ENCODE measurements around the gene C6orf141. TPM values are rescaled to one million over a fixed set of nuclear protein-coding genes. Genes with fewer than 3 reads are reported as not detected.

The C6orf141 gene
- total and polyA plus RNA-seq, 4 donors = 1.6 to 9.6 TPM; not detected in 2

DNA sequence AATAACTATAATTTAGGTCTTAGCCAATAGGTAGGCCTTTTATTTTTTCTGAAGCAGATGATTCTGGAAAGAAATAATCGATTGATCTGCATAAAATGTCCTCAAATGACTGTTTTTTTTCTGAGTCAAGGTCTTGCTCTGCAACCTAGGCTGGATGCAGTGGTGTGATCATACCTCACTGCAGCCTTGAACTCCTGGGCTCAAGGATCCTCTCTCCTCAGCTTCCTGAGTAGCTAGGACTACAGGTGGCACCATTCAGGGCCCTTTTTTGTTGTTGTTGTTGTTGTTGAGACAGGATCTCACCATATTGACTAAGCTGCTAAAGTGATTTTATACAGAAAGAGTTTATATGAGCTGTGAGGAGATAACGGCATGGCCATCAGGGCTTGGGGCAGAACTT lies 32.5 kb upstream of the C6orf141 start:
- H3K27ac ChIP-seq (ENCODE audit: low read depth in 1 of 2, low read length in 2 of 2) = no peak overlapping the region
- no peaks in the 10 kb centered on the region for H3K4me1 ChIP-seq (ENCODE audit: control insufficient read depth in 1 of 2, insufficient read depth in 2 of 2, low read length in 2 of 2)
- no peaks in the 10 kb centered on the region for H3K27me3 ChIP-seq (ENCODE audit: control insufficient read depth in 1 of 2, insufficient read depth in 2 of 2, low read length in 1 of 2)
- no peak for DNase-seq
- H3K9me3 ChIP-seq (ENCODE audit: control insufficient read depth, low read length) = no peaks in the 10 kb centered on the region
- intact Hi-C loops (cut with DNase I) = no loop called here
- no peak overlapping the region for H3K4me3 ChIP-seq (ENCODE audit: low read length in 2 of 2)
- no peaks in the 10 kb centered on the region for H3K36me3 ChIP-seq (ENCODE audit: control insufficient read depth in 1 of 2, insufficient read depth in 2 of 2, low read length in 1 of 2)
- ATAC-seq (ENCODE audit: low FRiP score) = no peak
- WGBS, 2 donors = 86 to 93% methylated on average over 2 of the region's 2 CpGs

DNA sequence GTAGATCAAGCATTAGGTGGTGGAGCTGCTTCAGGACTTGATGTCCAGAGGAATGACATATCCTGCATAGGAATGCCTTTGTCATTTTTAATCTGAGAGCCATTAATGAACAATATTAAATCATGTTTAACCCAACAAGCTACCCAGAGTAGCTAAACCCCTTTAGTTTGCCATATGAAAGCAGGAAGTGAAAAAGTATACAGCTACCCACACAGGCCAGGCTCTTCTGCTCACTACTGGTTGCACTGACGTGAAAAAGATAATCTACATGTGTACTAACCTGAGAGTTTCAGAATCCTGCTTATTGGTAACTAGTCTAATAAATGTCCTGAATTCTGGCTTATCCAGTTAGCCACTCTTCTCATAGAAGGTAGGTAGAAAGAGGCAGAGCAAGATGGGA lies 30.8 kb upstream of the C6orf141 start:
- no peak overlapping the region for H3K27ac ChIP-seq (ENCODE audit: low read depth in 1 of 2, low read length in 2 of 2)
- no peak overlapping the region for H3K4me3 ChIP-seq (ENCODE audit: low read length in 2 of 2)
- DNase-seq (no peak), ATAC-seq (ENCODE audit: low FRiP score) (no peak)
- H3K9me3 ChIP-seq (ENCODE audit: control insufficient read depth, low read length) = no peaks in the 10 kb centered on the region
- intact Hi-C loops (cut with DNase I) = loop anchor here in 1 of 2 donors (5.0 kb wide), 1 partner anchor 88 kb away; no protein-coding TSS in a partner anchor
- H3K4me1 ChIP-seq (ENCODE audit: control insufficient read depth in 1 of 2, insufficient read depth in 2 of 2, low read length in 2 of 2) = no peaks in the 10 kb centered on the region
- WGBS, 2 donors = 76 to 83% methylated on average over 1 of the region's 1 CpG
- no peaks in the 10 kb centered on the region for H3K36me3 ChIP-seq (ENCODE audit: control insufficient read depth in 1 of 2, insufficient read depth in 2 of 2, low read length in 1 of 2)
- no peaks in the 10 kb centered on the region for H3K27me3 ChIP-seq (ENCODE audit: control insufficient read depth in 1 of 2, insufficient read depth in 2 of 2, low read length in 1 of 2)

DNA sequence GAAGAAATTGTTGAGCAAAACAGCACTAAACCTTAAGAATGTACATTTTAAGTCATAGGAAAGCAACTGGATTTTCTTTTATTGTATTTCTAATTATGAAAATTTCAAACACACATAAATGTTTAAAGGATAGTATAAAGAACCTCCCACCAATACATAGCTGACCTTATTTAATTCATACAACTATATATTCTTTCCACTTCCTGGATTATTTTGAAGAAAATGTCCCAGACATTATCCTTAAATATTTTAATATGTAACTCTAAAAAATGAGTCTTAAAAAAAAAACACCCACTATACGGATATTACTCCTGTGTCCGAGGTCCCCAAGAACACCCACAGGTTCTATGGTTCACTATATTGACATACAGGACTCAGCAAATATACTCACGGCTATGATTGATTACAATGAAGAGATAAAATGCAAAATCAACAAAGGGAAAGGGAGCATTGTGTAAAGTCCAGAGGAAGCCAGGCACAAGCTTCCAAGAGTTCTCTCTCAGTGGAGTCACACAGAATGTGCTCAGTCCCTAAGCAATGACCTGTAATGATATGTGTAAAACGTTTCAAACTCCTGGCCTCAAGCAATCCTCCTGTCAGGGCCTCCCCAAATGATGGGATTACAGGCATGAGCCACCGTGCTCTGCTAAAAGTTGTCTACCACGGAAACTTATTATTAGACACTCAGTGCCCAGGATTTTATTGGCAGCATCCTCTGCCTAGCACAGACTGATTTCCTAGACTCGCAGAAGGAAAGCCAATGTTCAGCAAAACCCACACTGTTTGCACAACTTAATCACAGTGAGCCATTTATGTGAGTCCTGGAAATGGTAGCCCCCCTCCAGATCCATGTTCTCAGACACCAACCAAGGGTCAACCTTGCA lies 27.5 kb upstream of the C6orf141 start:
- intact Hi-C loops (cut with DNase I) = loop anchor here in 1 of 2 donors (5.0 kb wide), 1 partner anchor 84 kb away; no protein-coding TSS in a partner anchor
- Histone ChIP-seq H3K36me3 (ENCODE audit: control insufficient read depth in 1 of 2, insufficient read depth in 2 of 2, low read length in 1 of 2) (no peaks in the 10 kb centered on the region), H3K4me3 (ENCODE audit: low read length in 2 of 2) (no peak overlapping the region), H3K27ac (ENCODE audit: low read depth in 1 of 2, low read length in 2 of 2) (no peak overlapping the region), H3K4me1 (ENCODE audit: control insufficient read depth in 1 of 2, insufficient read depth in 2 of 2, low read length in 2 of 2) (no peaks in the 10 kb centered on the region), H3K27me3 (ENCODE audit: control insufficient read depth in 1 of 2, insufficient read depth in 2 of 2, low read length in 1 of 2) (no peaks in the 10 kb centered on the region), H3K9me3 (ENCODE audit: control insufficient read depth, low read length) (no peaks in the 10 kb centered on the region)
- no peak for DNase-seq
- WGBS, 2 donors = 65 to 69% methylated on average over 7 of the region's 7 CpGs
- no peak for ATAC-seq (ENCODE audit: low FRiP score)

DNA sequence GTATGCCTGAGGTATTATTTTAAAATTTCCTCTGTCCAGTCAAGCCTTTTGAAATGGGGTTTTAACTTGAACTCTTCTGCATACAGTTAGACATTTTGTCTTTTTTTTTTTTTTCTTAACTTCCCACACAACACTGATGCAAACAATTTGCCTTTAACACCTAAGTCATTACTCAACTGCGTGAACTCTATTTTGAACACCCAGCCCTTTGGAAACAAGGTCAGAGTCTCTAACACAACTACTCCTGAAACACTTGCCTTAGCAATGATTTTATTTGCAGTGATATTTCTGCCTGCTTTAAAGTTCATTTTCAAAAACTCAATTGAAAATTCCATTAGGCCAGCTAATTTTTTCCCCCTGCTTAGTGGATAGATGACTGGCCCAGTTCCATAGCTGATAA lies 26.6 kb upstream of the C6orf141 start:
- 90 to 93% methylated on average over 1 of the region's 1 CpG for WGBS, 2 donors
- Histone ChIP-seq H3K4me3 (ENCODE audit: low read length in 2 of 2) (no peak overlapping the region), H3K27ac (ENCODE audit: low read depth in 1 of 2, low read length in 2 of 2) (no peak overlapping the region), H3K36me3 (ENCODE audit: control insufficient read depth in 1 of 2, insufficient read depth in 2 of 2, low read length in 1 of 2) (no peaks in the 10 kb centered on the region), H3K27me3 (ENCODE audit: control insufficient read depth in 1 of 2, insufficient read depth in 2 of 2, low read length in 1 of 2) (no peaks in the 10 kb centered on the region), H3K9me3 (ENCODE audit: control insufficient read depth, low read length) (no peaks in the 10 kb centered on the region), H3K4me1 (ENCODE audit: control insufficient read depth in 1 of 2, insufficient read depth in 2 of 2, low read length in 2 of 2) (no peaks in the 10 kb centered on the region)
- ATAC-seq (ENCODE audit: low FRiP score) (no peak), DNase-seq (no peak)
- intact Hi-C loops (cut with DNase I) = loop anchor here in 1 of 2 donors (5.0 kb wide), 1 partner anchor 83 kb away; no protein-coding TSS in a partner anchor

DNA sequence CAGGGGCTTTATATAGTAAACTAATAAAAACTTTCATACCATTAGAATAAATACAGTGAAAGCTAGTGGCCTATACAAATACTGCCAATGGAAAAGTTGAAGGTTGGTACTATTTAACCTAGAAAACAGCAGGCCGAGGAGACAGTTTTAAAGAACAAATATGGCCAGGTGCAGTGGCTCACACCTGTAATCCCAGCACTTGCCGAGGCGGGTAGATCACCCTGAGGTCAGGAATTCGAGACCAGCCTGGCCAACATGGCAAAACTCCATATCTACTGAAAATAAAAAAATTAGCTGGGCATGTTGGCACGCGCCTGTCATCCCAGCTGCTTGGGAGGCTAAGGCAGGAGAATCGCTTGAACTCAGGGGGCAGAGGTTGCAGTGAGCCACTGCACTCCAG lies 25.9 kb upstream of the C6orf141 start:
- 81 to 84% methylated on average over 7 of the region's 7 CpGs for WGBS, 2 donors
- ATAC-seq (ENCODE audit: low FRiP score) = no peak

DNA sequence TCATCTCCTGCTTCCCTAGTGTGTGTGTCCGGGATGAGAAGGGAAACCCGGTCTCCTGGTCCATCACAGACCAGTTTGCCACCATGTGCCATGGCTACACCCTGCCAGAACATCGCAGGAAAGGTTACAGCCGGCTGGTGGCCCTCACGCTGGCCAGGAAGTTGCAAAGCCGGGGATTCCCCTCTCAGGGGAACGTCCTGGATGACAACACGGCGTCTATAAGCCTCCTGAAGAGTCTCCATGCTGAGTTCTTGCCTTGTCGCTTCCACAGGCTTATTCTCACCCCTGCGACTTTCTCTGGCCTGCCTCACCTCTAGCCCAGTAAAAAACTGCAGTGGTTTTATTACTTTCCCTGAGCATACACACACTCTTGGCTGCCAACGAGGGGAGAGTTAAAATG lies 23.9 kb upstream of the C6orf141 start:
- 81 to 83% methylated on average over 12 of the region's 12 CpGs for WGBS, 2 donors
- intact Hi-C loops (cut with DNase I) = no loop called here
- no peaks in the 10 kb centered on the region for H3K9me3 ChIP-seq (ENCODE audit: control insufficient read depth, low read length)
- no peaks in the 10 kb centered on the region for H3K27me3 ChIP-seq (ENCODE audit: control insufficient read depth in 1 of 2, insufficient read depth in 2 of 2, low read length in 1 of 2)
- no peak overlapping the region for H3K4me3 ChIP-seq (ENCODE audit: low read length in 2 of 2)
- H3K4me1 ChIP-seq (ENCODE audit: control insufficient read depth in 1 of 2, insufficient read depth in 2 of 2, low read length in 2 of 2) = no peaks in the 10 kb centered on the region
- no peaks in the 10 kb centered on the region for H3K36me3 ChIP-seq (ENCODE audit: control insufficient read depth in 1 of 2, insufficient read depth in 2 of 2, low read length in 1 of 2)
- ATAC-seq (ENCODE audit: low FRiP score) (no peak), DNase-seq (no peak)
- no peak overlapping the region for H3K27ac ChIP-seq (ENCODE audit: low read depth in 1 of 2, low read length in 2 of 2)

More for the DNA sequence above, 25.9 kb upstream of the C6orf141 start:
- Histone ChIP-seq H3K4me3 (ENCODE audit: low read length in 2 of 2) (no peak overlapping the region), H3K27me3 (ENCODE audit: control insufficient read depth in 1 of 2, insufficient read depth in 2 of 2, low read length in 1 of 2) (no peaks in the 10 kb centered on the region), H3K4me1 (ENCODE audit: control insufficient read depth in 1 of 2, insufficient read depth in 2 of 2, low read length in 2 of 2) (no peaks in the 10 kb centered on the region), H3K36me3 (ENCODE audit: control insufficient read depth in 1 of 2, insufficient read depth in 2 of 2, low read length in 1 of 2) (no peaks in the 10 kb centered on the region), H3K27ac (ENCODE audit: low read depth in 1 of 2, low read length in 2 of 2) (no peak overlapping the region), H3K9me3 (ENCODE audit: control insufficient read depth, low read length) (no peaks in the 10 kb centered on the region)
- intact Hi-C loops (cut with DNase I) = loop anchor here in 1 of 2 donors (5.0 kb wide), 1 partner anchor 83 kb away; no protein-coding TSS in a partner anchor
- no peak for DNase-seq

DNA sequence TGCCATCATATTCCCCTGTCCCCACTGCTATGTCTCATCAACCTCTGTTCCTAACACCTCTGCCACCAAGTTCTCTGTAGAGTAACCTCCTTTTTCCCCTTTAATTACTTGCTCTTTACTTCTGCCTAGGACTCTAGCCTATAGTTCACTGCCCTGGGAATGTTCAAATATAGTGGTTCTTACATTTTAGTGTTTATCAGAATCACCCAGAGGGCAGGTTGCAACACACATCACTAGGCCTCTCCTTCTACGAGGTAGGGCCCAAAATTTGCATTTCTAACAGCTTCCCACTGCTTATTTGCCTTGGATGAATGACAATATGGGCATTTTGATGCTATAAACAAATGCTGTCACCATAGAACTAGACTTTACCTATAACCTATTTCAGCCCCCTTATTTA lies 23.1 kb upstream of the C6orf141 start:
- no peaks in the 10 kb centered on the region for H3K9me3 ChIP-seq (ENCODE audit: control insufficient read depth, low read length)
- no peak overlapping the region for H3K4me3 ChIP-seq (ENCODE audit: low read length in 2 of 2)
- H3K36me3 ChIP-seq (ENCODE audit: control insufficient read depth in 1 of 2, insufficient read depth in 2 of 2, low read length in 1 of 2) = no peaks in the 10 kb centered on the region
- 54 to 56% methylated on average over 1 of the region's 1 CpG for WGBS, 2 donors
- H3K27me3 ChIP-seq (ENCODE audit: control insufficient read depth in 1 of 2, insufficient read depth in 2 of 2, low read length in 1 of 2) = no peaks in the 10 kb centered on the region
- ATAC-seq (ENCODE audit: low FRiP score) (no peak), DNase-seq (no peak)
- H3K27ac ChIP-seq (ENCODE audit: low read depth in 1 of 2, low read length in 2 of 2) = no peak overlapping the region
- intact Hi-C loops (cut with DNase I) = no loop called here
- H3K4me1 ChIP-seq (ENCODE audit: control insufficient read depth in 1 of 2, insufficient read depth in 2 of 2, low read length in 2 of 2) = no peaks in the 10 kb centered on the region

DNA sequence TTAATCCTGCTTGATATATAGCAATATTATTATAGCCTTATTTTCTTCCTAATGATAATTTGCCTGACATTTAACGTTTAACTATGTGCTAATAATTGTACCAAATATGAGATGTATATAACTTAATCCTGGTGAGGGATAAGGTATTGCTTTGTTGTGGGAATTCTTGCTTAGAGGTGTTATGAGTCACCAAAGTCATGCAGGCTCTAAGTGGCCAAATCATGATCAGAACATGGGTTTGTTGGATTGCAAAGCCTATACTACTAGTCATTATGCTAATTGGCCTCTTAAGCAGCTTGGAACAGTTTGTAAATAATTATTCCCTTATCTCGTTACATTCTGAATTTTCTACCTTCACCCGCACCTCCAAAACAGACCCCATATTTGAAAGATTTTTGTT lies 21.9 kb upstream of the C6orf141 start:
- Histone ChIP-seq H3K27me3 (ENCODE audit: control insufficient read depth in 1 of 2, insufficient read depth in 2 of 2, low read length in 1 of 2) (no peaks in the 10 kb centered on the region), H3K9me3 (ENCODE audit: control insufficient read depth, low read length) (no peaks in the 10 kb centered on the region), H3K36me3 (ENCODE audit: control insufficient read depth in 1 of 2, insufficient read depth in 2 of 2, low read length in 1 of 2) (no peaks in the 10 kb centered on the region), H3K4me1 (ENCODE audit: control insufficient read depth in 1 of 2, insufficient read depth in 2 of 2, low read length in 2 of 2) (no peaks in the 10 kb centered on the region), H3K27ac (ENCODE audit: low read depth in 1 of 2, low read length in 2 of 2) (no peak overlapping the region), H3K4me3 (ENCODE audit: low read length in 2 of 2) (no peak overlapping the region)
- intact Hi-C loops (cut with DNase I) = no loop called here
- no peak for ATAC-seq (ENCODE audit: low FRiP score)
- no peak for DNase-seq
- WGBS, 2 donors = 55% methylated on average over 3 of the region's 3 CpGs
